B cell (primary cell): ENCODE measurements around the gene NLRC5. TPM values are rescaled to one million over a fixed set of nuclear protein-coding genes. Genes with fewer than 3 reads are reported as not detected.
A peak's percentile ranks its signal among the peaks of the same experiment; 100 is the strongest.

Source experiments
- ATAC-seq: fragments of 200-7000 bp; cut with Tn5 transposase; one replicate; pipeline ENCODE4 v1.10.0; 2021; ENCODE audit warnings: low read depth, mild to moderate bottlenecking, moderate number of reproducible peaks, moderate library complexity
- CTCF ChIA-PET: fragments of 350-600 bp; sonication (Branson Sonifier 250); formaldehyde crosslinking; loops from one replicate; lab custom pipeline; 2021; ENCODE audit warnings: antibody characterized with exemption, inconsistent platforms; lab: Charles Lee
- POLR2A ChIA-PET: fragments of 350-600 bp; sonication (Branson Sonifier 250); formaldehyde crosslinking; loops from one replicate; lab custom pipeline; 2021; ENCODE audit warnings: antibody characterized with exemption; lab: Charles Lee
- DNase-seq: peaks from one replicate; pipeline ENCODE4 v3.0.0; 2013
- H2AFZ ChIP-seq: 2 replicates; pipeline ENCODE4 v1.6.1; 2012; ENCODE audit warnings: mild to moderate bottlenecking, low read depth, low read length; ENCODE audit not compliant: insufficient read depth, poor library complexity, severe bottlenecking
- H3K27ac ChIP-seq, 2 donors: 1 replicate in 1 of 2; 2 replicates in 1 of 2; pipeline ENCODE4 v1.5.1; 2012 to 2013; ENCODE audit warnings: low read length in 2 of 2, mild to moderate bottlenecking in 2 of 2, moderate library complexity in 1 of 2
- H3K27me3 ChIP-seq, 4 experiments: fragments of 200-600 bp in 1 of 4; sonication (generic) in 1 of 4; replicated peaks in 1 of 4; 1 replicate in 2 of 4; 2 replicates in 2 of 4; pipeline versions ENCODE4 v1.6.1 to v1.7.0; 2013 to 2016; ENCODE audit warnings: low read length in 3 of 4, mild to moderate bottlenecking in 2 of 4, mixed read lengths in 1 of 4, moderate library complexity in 1 of 4; ENCODE audit not compliant: insufficient read depth in 4 of 4, control insufficient read depth in 3 of 4; ENCODE audit errors: control extremely low read depth in 1 of 4
- H3K36me3 ChIP-seq, 2 experiments: replicated peaks in 1 of 2; 1 replicate in 1 of 2; 2 replicates in 1 of 2; pipeline versions ENCODE4 v1.6.1 to v1.7.1; 2013; ENCODE audit warnings: low read length in 1 of 2; ENCODE audit not compliant: insufficient read depth in 2 of 2, control insufficient read depth in 1 of 2; ENCODE audit errors: control extremely low read depth in 1 of 2, extremely low read depth in 1 of 2
- H3K4me1 ChIP-seq, 2 donors: fragments of 200-600 bp in 1 of 2; sonication (generic) in 1 of 2; 1 replicate in 1 of 2; 2 replicates in 1 of 2; pipeline versions ENCODE4 v1.5.1 to v1.6.1; 2013 to 2017; ENCODE audit warnings: low read length in 2 of 2; ENCODE audit not compliant: control insufficient read depth in 2 of 2, insufficient read depth in 2 of 2
- H3K4me2 ChIP-seq: replicated peaks from 2 replicates; pipeline ENCODE3; 2012; ENCODE audit warnings: mild to moderate bottlenecking, low read depth, low read length; ENCODE audit not compliant: poor library complexity, severe bottlenecking
- H3K4me3 ChIP-seq, 5 experiments: fragments of 200-600 bp in 1 of 5; sonication (generic) in 1 of 5; 1 replicate in 3 of 5; 2 replicates in 2 of 5; pipeline versions ENCODE4 v1.5.1 to v1.7.0; 2011 to 2016; ENCODE audit warnings: low read length in 4 of 5, mild to moderate bottlenecking in 4 of 5, low read depth in 2 of 5, control low read depth in 1 of 5, moderate library complexity in 1 of 5; ENCODE audit not compliant: insufficient read depth in 1 of 5; ENCODE audit errors: control extremely low read depth in 1 of 5, extremely low read depth in 1 of 5
- H3K79me2 ChIP-seq: fragments of 200-600 bp; sonication (generic); one replicate; pipeline ENCODE4 v1.6.0; 2016; ENCODE audit warnings: low read length; ENCODE audit not compliant: control insufficient read depth, insufficient read depth
- H3K9ac ChIP-seq: fragments of 200-600 bp; sonication (generic); 2 replicates; pipeline ENCODE4 v1.6.1; 2017; ENCODE audit warnings: mild to moderate bottlenecking, low read length, moderate library complexity
- H3K9me3 ChIP-seq, 3 donors: one replicate each; pipeline versions ENCODE4 v1.6.1 to v1.7.1; 2013; ENCODE audit warnings: low read length in 2 of 3; ENCODE audit not compliant: control insufficient read depth in 2 of 3, insufficient read depth in 1 of 3; ENCODE audit errors: control extremely low read depth in 1 of 3
- H4K20me1 ChIP-seq: 2 replicates; pipeline ENCODE4 v1.6.0; 2012; ENCODE audit warnings: mild to moderate bottlenecking, low read length; ENCODE audit not compliant: insufficient read depth, control insufficient read depth, poor library complexity, severe bottlenecking
- H3K27ac Mint-ChIP-seq: one replicate; pipeline ENCODE4 v1.8.0; 2021; ENCODE audit warnings: mixed read lengths
- H3K27me3 Mint-ChIP-seq: one replicate; pipeline ENCODE4 v1.8.0; 2021; ENCODE audit warnings: mixed read lengths
- H3K4me1 Mint-ChIP-seq: one replicate; pipeline ENCODE4 v1.8.0; 2021; ENCODE audit warnings: mixed read lengths
- H3K4me3 Mint-ChIP-seq: one replicate; pipeline ENCODE4 v1.8.0; 2021; ENCODE audit warnings: mixed read lengths
- H3K9me3 Mint-ChIP-seq: one replicate; pipeline ENCODE4 v1.8.0; 2022; ENCODE audit warnings: mixed read lengths; ENCODE audit not compliant: insufficient read depth
- CTCF ChIP-seq: fragments of 200-600 bp; IDR thresholded peaks from one replicate; pipeline ENCODE4 v1.8.0; 2022; ENCODE audit warnings: antibody characterized with exemption, mild to moderate bottlenecking
- EZH2 ChIP-seq: IDR thresholded peaks from 2 replicates; pipeline ENCODE4 v1.6.1; 2012; ENCODE audit warnings: borderline replicate concordance, low read depth, mild to moderate bottlenecking, moderate library complexity, low read length; ENCODE audit not compliant: insufficient read depth, poor library complexity, severe bottlenecking
- WGBS: methylation state at CpG from one replicate; pipeline ENCODE4 v1.1.5; 2013; ENCODE audit warnings: missing lambda C conversion rate; ENCODE audit not compliant: insufficient coverage; 5-methylcytosine and 5-hydroxymethylcytosine counted together
- intact Hi-C: fragments of 100-400 bp; cut with micrococcal nuclease; formaldehyde crosslinking; loops from one replicate; pipeline ENCODE4 v1.10.0; 2022
- polyA plus RNA-seq: library from polyadenylated mRNA; depleted of rRNA; stranded (reverse); fragments of >200 nt; gene quantifications from 2 replicates; pipeline ENCODE4 v1.2.3, GENCODE V29; 2012
- total RNA-seq, 2 donors: library from RNA; stranded (reverse); fragments of 120-200 nt in 1 of 2; gene quantifications; 1 replicate in 1 of 2; 2 replicates in 1 of 2; pipeline versions ENCODE4 v1.2.3 to v1.2.4, GENCODE V29; 2013 to 2022

NLRC5 gene
- total and polyA plus RNA-seq, 2 donors (not counting 1 experiment from before 2014, with no cell fraction given), result 349 to 510 TPM

- no peaks in the 10 kb centered on the region for H3K9me3 Mint-ChIP-seq
- Histone ChIP-seq H3K9me3 (no peaks in the 10 kb centered on the region), H3K4me3 (no peak overlapping the region), H2AFZ (no peak overlapping the region), H3K27me3 (no peaks in the 10 kb centered on the region), H4K20me1 (peaks cover 2% of the 10 kb centered on the region), H3K79me2 (no peaks in the 10 kb centered on the region), H3K27ac (no peak overlapping the region), H3K36me3 (peaks cover 6 to 37% of the 10 kb centered on the region in 2 experiments), H3K4me2 (no peak overlapping the region), H3K4me1 (peaks cover 26 to 33% of the 10 kb centered on the region in 2 donors), H3K9ac (no peak overlapping the region)
- TF ChIP-seq CTCF, result no peak
- no peak for TF ChIP-seq EZH2
- H3K27ac Mint-ChIP-seq, result peak overlapping the region; percentile 4
- DNase-seq (no peak), ATAC-seq (no peak)
- ChIA-PET CTCF (interaction anchor here (11.7 kb wide), 1 partner anchor 81 kb away, joined by 118 read pairs; the partner anchor contains the start of gene SLC12A3), POLR2A (interaction anchor here (0.9 to 1.8 kb wide), 6 partner anchors 17 to 97 kb away, joined by 3 to 9 read pairs (median 6); no protein-coding TSS in a partner anchor)
- H3K4me1 Mint-ChIP-seq, result peaks cover 51% of the 10 kb centered on the region
- no peaks in the 10 kb centered on the region for H3K27me3 Mint-ChIP-seq
- no peak overlapping the region for H3K4me3 Mint-ChIP-seq
- intact Hi-C loops, result no loop called here
- 95% methylated on average over 4 of the region's 6 CpGs for WGBS
Measured at GRCh38 chr16:56948234-56948633, 41.1 kb upstream of the NLRC5 start.

- Mint-ChIP-seq H3K27ac (peak overlapping the region; percentile 83), H3K4me1 (peaks cover 41% of the 10 kb centered on the region), H3K27me3 (no peaks in the 10 kb centered on the region), H3K9me3 (no peaks in the 10 kb centered on the region), H3K4me3 (no peak overlapping the region)
- no peak for DNase-seq
- 100% methylated on average over 2 of the region's 4 CpGs for WGBS
- H4K20me1 ChIP-seq, result no peaks in the 10 kb centered on the region
- H3K4me3 ChIP-seq, result no peak overlapping the region
- peak overlapping the region in 1 of 2 donors; percentile 41 for H3K27ac ChIP-seq
- H3K4me2 ChIP-seq, result peak overlapping the region; percentile 68
- H3K36me3 ChIP-seq, result peaks cover 0 to 19% of the 10 kb centered on the region in 2 experiments
- TF ChIP-seq CTCF (no peak), EZH2 (no peak)
- no peaks in the 10 kb centered on the region for H3K9me3 ChIP-seq
- H3K79me2 ChIP-seq, result no peaks in the 10 kb centered on the region
- no peak overlapping the region for H2AFZ ChIP-seq
- H3K9ac ChIP-seq, result no peak overlapping the region
- intact Hi-C loops, result loop anchor here (5.0 kb wide), 1 partner anchor 38 kb away; no protein-coding TSS in a partner anchor
- no peaks in the 10 kb centered on the region for H3K27me3 ChIP-seq
- H3K4me1 ChIP-seq, result peaks cover 24 to 26% of the 10 kb centered on the region in 2 donors
- ATAC-seq, result no peak
- CTCF ChIA-PET, result interaction anchor here (1.1 to 11.7 kb wide), 6 partner anchors 8 to 96 kb away, joined by 3 to 118 read pairs (median 15); partner anchors contain the start of genes CETP and SLC12A3
- POLR2A ChIA-PET, result interaction anchor here (0.6 to 3.1 kb wide), 9 partner anchors 9 to 96 kb away, joined by 3 to 22 read pairs (median 5); partner anchors contain the start of gene HERPUD1
Measured at GRCh38 chr16:56950051-56950450, 39.3 kb upstream of the NLRC5 start.
